Measurements from ENCODE around the gene CLDN4.

GRCh38 chr7:73833251-73833919 is 2.6 kb downstream of the CLDN4 start:
- TF ChIP-seq POLR2A (IDR thresholded peaks at IDR 0.05; ENCODE audit: low read depth, low read length) (no peak), TAF1 (IDR thresholded peaks at IDR 0.05; ENCODE audit: low read depth, low read length) (no peak), POLR2AphosphoS5 (IDR thresholded peaks at IDR 0.05; ENCODE audit: low read depth, low read length) (no peak), SPI1 (IDR thresholded peaks at IDR 0.05; ENCODE audit: low read depth, low read length) (no peak), POU2F2 (IDR thresholded peaks at IDR 0.05; ENCODE audit: low read depth, low read length) (no peak), PAX5 (IDR thresholded peaks at IDR 0.05; ENCODE audit: insufficient read depth, low read length, severe bottlenecking) (no peak)
